GM12878 (cell line): ENCODE measurements around the gene FZD10. TPM values are rescaled to one million over a fixed set of nuclear protein-coding genes. Genes with fewer than 3 reads are reported as not detected.

Experiments used
- ATAC-seq: fragments of 200-7000 bp; cut with Tn5 transposase; 3 replicates; pipeline ENCODE4 v1.9.1; 2020; ENCODE audit warnings: mild to moderate bottlenecking, moderate library complexity
- BruUV-seq: library from RNA; stranded (reverse); fragments of 400-500 nt; replicated peaks from 2 replicates; lab custom pipeline; 2021; lab: Mats Ljungman, UMichigan
- CTCF ChIA-PET: fragments of 300-600 bp; sonication (Branson Sonifier 250); formaldehyde crosslinking; extraction: SDS; loops from one replicate; lab custom pipeline; 2021; ENCODE audit warnings: inconsistent platforms; lab: Yijun Ruan, JAX
- POLR2A ChIA-PET: fragments of 350-600 bp; formaldehyde crosslinking; extraction: SDS; loops from one replicate; lab custom pipeline; 2021; ENCODE audit warnings: inconsistent platforms; lab: Charles Lee
- RAD21 ChIA-PET: fragments of 300-600 bp; sonication (Branson Sonifier 250); formaldehyde crosslinking; loops from one replicate; lab custom pipeline; 2023; ENCODE audit warnings: antibody characterized with exemption; ENCODE audit not compliant: unreplicated experiment; lab: Charles Lee
- SMC1A ChIA-PET: fragments of 300-600 bp; sonication (Branson Sonifier 250); formaldehyde crosslinking; loops from one replicate; lab custom pipeline; 2023; ENCODE audit not compliant: unreplicated experiment, uncharacterized antibody; lab: Charles Lee
- DNase-seq: peaks from one replicate; pipeline ENCODE4 v3.0.0-alpha.2; 2011; ENCODE audit warnings: low read depth, low spot score
- FAIRE-seq: peaks from 3 replicates; lab custom pipeline; 2011; peaks lifted over from hg19 to GRCh38; lab: Jason Lieb, UNC
- H2AFZ ChIP-seq: 2 replicates; pipeline ENCODE4 v1.6.0; 2011; ENCODE audit warnings: low read depth, low read length, control low read depth; ENCODE audit not compliant: control insufficient read depth
- H3K27ac ChIP-seq: 2 replicates; pipeline ENCODE4 v1.5.1; 2011; ENCODE audit warnings: control low read depth; ENCODE audit not compliant: control insufficient read depth, insufficient read depth
- H3K27me3 ChIP-seq, 2 experiments: replicated peaks in 1 of 2; 2 replicates each; pipeline versions ENCODE4 v1.6.0 to v1.6.1; 2011; ENCODE audit warnings: low read length in 1 of 2; ENCODE audit not compliant: control insufficient read depth in 2 of 2, insufficient read depth in 2 of 2
- H3K36me3 ChIP-seq, 2 experiments: 2 replicates each; pipeline ENCODE4 v1.5.1; 2011; ENCODE audit warnings: low read length in 1 of 2; ENCODE audit not compliant: control insufficient read depth in 2 of 2, insufficient read depth in 2 of 2
- H3K4me1 ChIP-seq: 2 replicates; pipeline ENCODE4 v1.6.1; 2011; ENCODE audit warnings: mild to moderate bottlenecking, low read length, moderate library complexity, mixed read lengths; ENCODE audit not compliant: control insufficient read depth, insufficient read depth
- H3K4me2 ChIP-seq: 2 replicates; pipeline ENCODE4 v1.6.0; 2011; ENCODE audit warnings: control low read depth; ENCODE audit not compliant: control insufficient read depth, insufficient read depth
- H3K4me3 ChIP-seq: fragments of 200-600 bp; sonication (generic); 2 replicates; pipeline ENCODE4 v1.5.1; 2016
- H3K79me2 ChIP-seq: 2 replicates; pipeline ENCODE4 v1.6.0; 2011; ENCODE audit warnings: low read length; ENCODE audit not compliant: control insufficient read depth, insufficient read depth
- H3K9ac ChIP-seq: 2 replicates; pipeline ENCODE4 v1.8.0; 2011; ENCODE audit warnings: low read length, control low read depth, mixed read lengths; ENCODE audit not compliant: control insufficient read depth, insufficient read depth
- H3K9me3 ChIP-seq: replicated peaks from 3 replicates; pipeline ENCODE4 v1.5.1; 2011; ENCODE audit warnings: mild to moderate bottlenecking, low read length; ENCODE audit not compliant: control insufficient read depth, insufficient read depth
- H4K20me1 ChIP-seq: 2 replicates; pipeline ENCODE4 v1.6.0; 2011; ENCODE audit not compliant: control insufficient read depth, insufficient read depth
- ATF7 ChIP-seq: fragments of 450-650 bp; IDR thresholded peaks from 2 replicates; pipeline ENCODE4 v1.6.1; 2016; ENCODE audit warnings: low read depth, mild to moderate bottlenecking
- BMI1 ChIP-seq: fragments of 450-650 bp; IDR thresholded peaks from 2 replicates; pipeline ENCODE4 v1.6.1; 2016; ENCODE audit warnings: mild to moderate bottlenecking, moderate library complexity, borderline replicate concordance
- CBX5 ChIP-seq: sonication (generic); IDR thresholded peaks from 2 replicates; pipeline ENCODE4 v1.6.1; 2016; ENCODE audit warnings: low read depth, moderate library complexity, mild to moderate bottlenecking, inconsistent platforms
- CHD1 ChIP-seq: IDR thresholded peaks from 2 replicates; pipeline ENCODE4 v1.6.1; 2012; ENCODE audit warnings: low read depth, low read length, improper control_type of control experiment
- EGR1 ChIP-seq, 2 experiments: IDR thresholded peaks; 1 replicate in 1 of 2; 2 replicates in 1 of 2; pipeline ENCODE4 v1.6.1; 2011 to 2012; ENCODE audit warnings: low read depth in 2 of 2, low read length in 2 of 2, borderline replicate concordance in 1 of 2, mild to moderate bottlenecking in 1 of 2, moderate library complexity in 1 of 2
- EP300 ChIP-seq, 2 experiments: fragments of 150-350 bp in 1 of 2; IDR thresholded peaks; 2 replicates each; pipeline ENCODE4 v1.6.1; 2011 to 2012; ENCODE audit warnings: low read depth in 2 of 2, low read length in 2 of 2, borderline replicate concordance in 1 of 2, improper control_type of control experiment in 1 of 2, inconsistent platforms in 1 of 2; ENCODE audit not compliant: control insufficient read depth in 1 of 2
- ESRRA ChIP-seq: IDR thresholded peaks from 2 replicates; pipeline ENCODE4 v1.6.1; 2012; ENCODE audit warnings: mild to moderate bottlenecking, low read length, improper control_type of control experiment
- HCFC1 ChIP-seq: fragments of 150-350 bp; IDR thresholded peaks from 2 replicates; pipeline ENCODE4 v1.6.1; 2014; ENCODE audit warnings: low read length
- JUNB ChIP-seq: IDR thresholded peaks from 2 replicates; pipeline ENCODE4 v1.6.1; 2016; ENCODE audit warnings: antibody characterized with exemption, mild to moderate bottlenecking
- MYB ChIP-seq: fragments of 150-350 bp; IDR thresholded peaks from 2 replicates; pipeline ENCODE4 v1.6.1; 2014; ENCODE audit warnings: mild to moderate bottlenecking, low read depth, low read length, borderline replicate concordance
- NR2F1 ChIP-seq: fragments of 450-650 bp; conservative IDR thresholded peaks from 2 replicates; pipeline ENCODE4 v1.6.1; 2017; ENCODE audit warnings: mild to moderate bottlenecking
- POLR2A ChIP-seq: IDR thresholded peaks from 2 replicates; pipeline ENCODE4 v1.6.1; 2011; ENCODE audit warnings: low read depth, mild to moderate bottlenecking, low read length
- SIX5 ChIP-seq: IDR thresholded peaks from 2 replicates; pipeline ENCODE4 v1.6.1; 2011; ENCODE audit warnings: mild to moderate bottlenecking, low read depth, low read length, moderate library complexity; ENCODE audit not compliant: severe bottlenecking
- SUPT20H ChIP-seq: IDR thresholded peaks from 2 replicates; pipeline ENCODE4 v1.6.1; 2011; ENCODE audit warnings: low read depth, mild to moderate bottlenecking, low read length, moderate library complexity, borderline replicate concordance; ENCODE audit not compliant: control insufficient read depth
- WGBS: methylation state at CpG from one replicate; pipeline ENCODE4 v1.1.6; 2016; ENCODE audit warnings: low lambda C conversion rate; ENCODE audit not compliant: insufficient replicate concordance, insufficient coverage; ENCODE audit errors: missing lambda C conversion rate; 5-methylcytosine and 5-hydroxymethylcytosine counted together
- in situ Hi-C: fragments of 300-500 bp; cut with MboI; formaldehyde crosslinking; loops from 9 replicates; pipeline ENCODE4 v1.14.3; 2018; ENCODE audit warnings: mixed read lengths
- intact Hi-C: fragments of 100-400 bp; cut with micrococcal nuclease; formaldehyde crosslinking; loops from one replicate; pipeline ENCODE4 v1.14.2; 2022; ENCODE audit not compliant: unreplicated experiment
- polyA plus RNA-seq, 11 experiments: library from polyadenylated mRNA; depleted of rRNA in 4 of 11; unstranded in 6 of 11; stranded (reverse) in 5 of 11; fragments of >200 nt; fragmentation: Nextera tagmentation in 4 of 11; fragmentation: Illumina TruSeq in 1 of 11; extraction: Ambion mirVana in 4 of 11; extraction: Trizol in 1 of 11; gene quantifications; 1 replicate in 1 of 11; 2 replicates in 10 of 11; pipeline versions ENCODE4 v1.2.1 to v1.2.3, GENCODE V29; 2011 to 2016; ENCODE audit warnings: inconsistent platforms in 2 of 11, missing spikeins in 2 of 11, low read depth in 1 of 11
- total RNA-seq, 4 experiments: library from RNA; depleted of rRNA in 3 of 4; stranded (reverse); fragments of >200 nt in 3 of 4; fragmentation: Illumina TruSeq in 1 of 4; extraction: Trizol in 1 of 4; gene quantifications; 2 replicates each; pipeline versions ENCODE4 v1.2.1 to v1.2.3, GENCODE V29; 2013 to 2021
- TF ChIP-seq, protein P1 (sequence below): fragments of 450-650 bp; IDR thresholded peaks from 2 replicates; pipeline ENCODE4 v1.6.1; 2018; ENCODE audit warnings: mild to moderate bottlenecking, low read depth, moderate library complexity; ENCODE audit not compliant: partially characterized antibody
- TF ChIP-seq, protein P2 (sequence below): fragments of 150-350 bp; IDR thresholded peaks from 2 replicates; pipeline ENCODE4 v1.6.1; 2016; ENCODE audit warnings: low read depth, low read length
- TF ChIP-seq, protein P3 (sequence below): IDR thresholded peaks from 2 replicates; pipeline ENCODE4 v1.6.1; 2011; ENCODE audit warnings: borderline replicate concordance, low read depth, mild to moderate bottlenecking, moderate library complexity, mixed read lengths, low read length; ENCODE audit not compliant: insufficient read depth; ENCODE audit errors: extremely low read length

The FZD10 gene
- total and polyA plus RNA-seq, 10 of the 15 experiments (the other 5 are each of a cell fraction or from before 2014, with no cell fraction given) = not detected

DNA sequence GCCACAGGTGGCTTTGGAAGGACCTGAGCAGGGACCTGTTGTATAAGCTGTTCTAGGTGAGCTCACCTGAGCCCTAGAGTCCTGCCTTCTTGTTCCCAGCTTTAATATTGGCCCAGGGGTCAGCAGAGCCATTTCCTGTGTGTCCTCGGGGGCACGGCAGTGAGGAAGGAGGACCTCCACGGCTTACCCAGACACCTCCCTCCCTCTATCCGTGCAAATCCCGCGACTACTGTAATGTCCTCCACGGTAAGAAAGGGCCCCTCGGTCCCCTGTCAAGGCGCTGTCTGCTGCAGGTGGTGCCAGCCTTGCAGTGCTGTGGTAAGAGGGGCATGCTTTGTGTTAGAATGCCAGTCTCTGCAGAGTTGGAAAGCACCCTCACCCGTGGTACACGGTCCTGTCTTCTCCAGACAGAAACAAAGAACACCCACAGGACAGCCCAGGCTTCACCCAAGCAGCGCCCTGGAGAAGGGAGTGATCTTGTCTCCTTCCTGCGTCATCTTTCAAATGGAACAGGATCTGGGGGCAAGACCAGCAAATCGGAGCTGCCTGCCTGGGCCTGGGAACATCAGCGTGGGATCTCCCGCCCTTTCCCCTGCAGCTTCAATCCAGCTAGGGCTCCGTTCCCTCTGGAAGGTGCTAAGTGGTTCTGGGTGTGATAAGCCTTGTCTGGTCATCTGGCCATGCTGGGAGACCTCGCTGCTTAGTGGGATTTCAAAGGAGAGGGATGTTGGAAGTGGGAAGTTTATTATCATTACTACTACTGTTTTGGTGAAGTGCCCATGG, 20.2 kb upstream of the FZD10 start:
- DNase-seq (no peak), ATAC-seq (no peak)
- Histone ChIP-seq H4K20me1 (no peaks in the 10 kb centered on the region), H3K9ac (no peak overlapping the region), H3K4me1 (no peaks in the 10 kb centered on the region), H3K27me3 (no peaks in the 10 kb centered on the region), H3K36me3 (no peaks in the 10 kb centered on the region), H3K4me2 (no peak overlapping the region), H3K79me2 (no peaks in the 10 kb centered on the region), H2AFZ (no peak overlapping the region), H3K4me3 (no peak overlapping the region), H3K9me3 (no peaks in the 10 kb centered on the region; the same call in 2 of the 3 replicates)
- CTCF ChIA-PET = no interaction called here
- BruUV-seq = no TSS peak
- SMC1A ChIA-PET = no interaction called here
- WGBS = 32% methylated on average over 18 of the region's 18 CpGs
- POLR2A ChIA-PET = no interaction called here
- RAD21 ChIA-PET = no interaction called here
- intact Hi-C loops = no loop called here
- no peak for TF ChIP-seq SIX5
- no peak for TF ChIP-seq NR2F1
- no peak for TF ChIP-seq ESRRA
- TF ChIP-seq BMI1 = no peak
- TF ChIP-seq, protein P1, sequence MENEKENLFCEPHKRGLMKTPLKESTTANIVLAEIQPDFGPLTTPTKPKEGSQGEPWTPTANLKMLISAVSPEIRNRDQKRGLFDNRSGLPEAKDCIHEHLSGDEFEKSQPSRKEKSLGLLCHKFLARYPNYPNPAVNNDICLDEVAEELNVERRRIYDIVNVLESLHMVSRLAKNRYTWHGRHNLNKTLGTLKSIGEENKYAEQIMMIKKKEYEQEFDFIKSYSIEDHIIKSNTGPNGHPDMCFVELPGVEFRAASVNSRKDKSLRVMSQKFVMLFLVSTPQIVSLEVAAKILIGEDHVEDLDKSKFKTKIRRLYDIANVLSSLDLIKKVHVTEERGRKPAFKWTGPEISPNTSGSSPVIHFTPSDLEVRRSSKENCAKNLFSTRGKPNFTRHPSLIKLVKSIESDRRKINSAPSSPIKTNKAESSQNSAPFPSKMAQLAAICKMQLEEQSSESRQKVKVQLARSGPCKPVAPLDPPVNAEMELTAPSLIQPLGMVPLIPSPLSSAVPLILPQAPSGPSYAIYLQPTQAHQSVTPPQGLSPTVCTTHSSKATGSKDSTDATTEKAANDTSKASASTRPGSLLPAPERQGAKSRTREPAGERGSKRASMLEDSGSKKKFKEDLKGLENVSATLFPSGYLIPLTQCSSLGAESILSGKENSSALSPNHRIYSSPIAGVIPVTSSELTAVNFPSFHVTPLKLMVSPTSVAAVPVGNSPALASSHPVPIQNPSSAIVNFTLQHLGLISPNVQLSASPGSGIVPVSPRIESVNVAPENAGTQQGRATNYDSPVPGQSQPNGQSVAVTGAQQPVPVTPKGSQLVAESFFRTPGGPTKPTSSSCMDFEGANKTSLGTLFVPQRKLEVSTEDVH = no peak
- TF ChIP-seq JUNB = no peak
- TF ChIP-seq HCFC1 = no peak
- TF ChIP-seq MYB = no peak
- TF ChIP-seq CHD1 = no peak
- no peak for TF ChIP-seq CBX5
- no peak for TF ChIP-seq EP300 (IDR thresholded peaks at IDR 0.05; ENCODE audit: borderline replicate concordance in 1 of 2, control insufficient read depth in 1 of 2, low read depth in 2 of 2, low read length in 2 of 2)
- TF ChIP-seq, protein P2, sequence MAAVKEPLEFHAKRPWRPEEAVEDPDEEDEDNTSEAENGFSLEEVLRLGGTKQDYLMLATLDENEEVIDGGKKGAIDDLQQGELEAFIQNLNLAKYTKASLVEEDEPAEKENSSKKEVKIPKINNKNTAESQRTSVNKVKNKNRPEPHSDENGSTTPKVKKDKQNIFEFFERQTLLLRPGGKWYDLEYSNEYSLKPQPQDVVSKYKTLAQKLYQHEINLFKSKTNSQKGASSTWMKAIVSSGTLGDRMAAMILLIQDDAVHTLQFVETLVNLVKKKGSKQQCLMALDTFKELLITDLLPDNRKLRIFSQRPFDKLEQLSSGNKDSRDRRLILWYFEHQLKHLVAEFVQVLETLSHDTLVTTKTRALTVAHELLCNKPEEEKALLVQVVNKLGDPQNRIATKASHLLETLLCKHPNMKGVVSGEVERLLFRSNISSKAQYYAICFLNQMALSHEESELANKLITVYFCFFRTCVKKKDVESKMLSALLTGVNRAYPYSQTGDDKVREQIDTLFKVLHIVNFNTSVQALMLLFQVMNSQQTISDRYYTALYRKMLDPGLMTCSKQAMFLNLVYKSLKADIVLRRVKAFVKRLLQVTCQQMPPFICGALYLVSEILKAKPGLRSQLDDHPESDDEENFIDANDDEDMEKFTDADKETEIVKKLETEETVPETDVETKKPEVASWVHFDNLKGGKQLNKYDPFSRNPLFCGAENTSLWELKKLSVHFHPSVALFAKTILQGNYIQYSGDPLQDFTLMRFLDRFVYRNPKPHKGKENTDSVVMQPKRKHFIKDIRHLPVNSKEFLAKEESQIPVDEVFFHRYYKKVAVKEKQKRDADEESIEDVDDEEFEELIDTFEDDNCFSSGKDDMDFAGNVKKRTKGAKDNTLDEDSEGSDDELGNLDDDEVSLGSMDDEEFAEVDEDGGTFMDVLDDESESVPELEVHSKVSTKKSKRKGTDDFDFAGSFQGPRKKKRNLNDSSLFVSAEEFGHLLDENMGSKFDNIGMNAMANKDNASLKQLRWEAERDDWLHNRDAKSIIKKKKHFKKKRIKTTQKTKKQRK = no peak
- TF ChIP-seq EGR1 (IDR thresholded peaks at IDR 0.05; ENCODE audit: borderline replicate concordance in 1 of 2, low read depth in 2 of 2, low read length in 2 of 2) = no peak
- TF ChIP-seq SUPT20H = no peak
- TF ChIP-seq, protein P3, sequence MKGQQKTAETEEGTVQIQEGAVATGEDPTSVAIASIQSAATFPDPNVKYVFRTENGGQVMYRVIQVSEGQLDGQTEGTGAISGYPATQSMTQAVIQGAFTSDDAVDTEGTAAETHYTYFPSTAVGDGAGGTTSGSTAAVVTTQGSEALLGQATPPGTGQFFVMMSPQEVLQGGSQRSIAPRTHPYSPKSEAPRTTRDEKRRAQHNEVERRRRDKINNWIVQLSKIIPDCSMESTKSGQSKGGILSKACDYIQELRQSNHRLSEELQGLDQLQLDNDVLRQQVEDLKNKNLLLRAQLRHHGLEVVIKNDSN = no peak
- no peak for TF ChIP-seq ATF7
- TF ChIP-seq POLR2A = no peak
- TF ChIP-seq, all 136 proteins: peak for 0
- in situ Hi-C loops = no loop called here
- H3K27ac ChIP-seq = no peak overlapping the region
- FAIRE-seq = no peak
